HepG2 (cell line): Measurements from ENCODE around the gene MPIG6B. TPM values are rescaled to one million over a fixed set of nuclear protein-coding genes. Genes with fewer than 3 reads are reported as not detected.

Experiments used
- AFF4 ChIP-seq: sonication (generic); formaldehyde crosslinking; IDR thresholded peaks from 2 replicates; pipeline ENCODE4 v1.4.0; 2020; ENCODE audit warnings: missing genetic modification reagents
- ARID5B ChIP-seq: IDR thresholded peaks from 2 replicates; pipeline ENCODE4 v1.4.0; 2020; ENCODE audit warnings: mild to moderate bottlenecking, missing genetic modification reagents
- ERF ChIP-seq: IDR thresholded peaks from 2 replicates; pipeline ENCODE4 v1.6.1; 2018; ENCODE audit warnings: missing biosample characterization, missing genetic modification reagents
- MAZ ChIP-seq, 2 experiments: sonication (generic) in 1 of 2; formaldehyde crosslinking in 1 of 2; IDR thresholded peaks; 2 replicates each; pipeline versions ENCODE4 v1.5.0 to v1.6.1; 2012 to 2020; ENCODE audit warnings: low read depth in 2 of 2, mild to moderate bottlenecking in 2 of 2, borderline replicate concordance in 1 of 2, improper control_type of control experiment in 1 of 2, low read length in 1 of 2, missing genetic modification reagents in 1 of 2, moderate library complexity in 1 of 2
- PRPF4 ChIP-seq: fragments of 200-400 bp; formaldehyde crosslinking; IDR thresholded peaks from 2 replicates; pipeline ENCODE4 v1.6.1; 2016; ENCODE audit warnings: low read length, low read depth; ENCODE audit not compliant: poor library complexity, severe bottlenecking
- RARG ChIP-seq: sonication (generic); formaldehyde crosslinking; IDR thresholded peaks from 2 replicates; pipeline ENCODE4 v1.4.0; 2020; ENCODE audit warnings: low read depth, mild to moderate bottlenecking, missing genetic modification reagents
- RBM39 ChIP-seq: fragments of 200-400 bp; formaldehyde crosslinking; IDR thresholded peaks from one replicate; pipeline ENCODE4 v1.6.1; 2018; ENCODE audit warnings: antibody characterized with exemption, mild to moderate bottlenecking, low read depth, low read length; ENCODE audit not compliant: poor library complexity, severe bottlenecking
- SP5 ChIP-seq: IDR thresholded peaks from 2 replicates; pipeline ENCODE4 v1.6.1; 2016; ENCODE audit warnings: low read depth, borderline replicate concordance
- ZBTB8A ChIP-seq: sonication (generic); formaldehyde crosslinking; IDR thresholded peaks from 2 replicates; pipeline ENCODE4 v1.4.0; 2020; ENCODE audit warnings: mild to moderate bottlenecking, low read depth, missing genetic modification reagents, borderline replicate concordance
- ZC3H4 ChIP-seq: sonication (generic); formaldehyde crosslinking; IDR thresholded peaks from 2 replicates; pipeline ENCODE4 v1.4.0; 2020; ENCODE audit warnings: missing genetic modification reagents, borderline replicate concordance
- ZFX ChIP-seq: sonication (generic); formaldehyde crosslinking; IDR thresholded peaks from 2 replicates; pipeline ENCODE4 v1.4.0; 2020; ENCODE audit warnings: mild to moderate bottlenecking, low read depth, missing genetic modification reagents, moderate library complexity
- ZGPAT ChIP-seq: IDR thresholded peaks from 2 replicates; pipeline ENCODE4 v1.6.1; 2016; ENCODE audit warnings: mild to moderate bottlenecking
- ZNF296 ChIP-seq: sonication (generic); formaldehyde crosslinking; conservative IDR thresholded peaks from 2 replicates; pipeline ENCODE4 v1.5.0; 2020; ENCODE audit warnings: mild to moderate bottlenecking, missing genetic modification reagents
- ZNF468 ChIP-seq: sonication (generic); formaldehyde crosslinking; IDR thresholded peaks from 2 replicates; pipeline ENCODE4 v1.8.0; 2022; ENCODE audit warnings: mild to moderate bottlenecking, moderate library complexity, missing genetic modification reagents
- ZNF629 ChIP-seq: sonication (generic); formaldehyde crosslinking; conservative IDR thresholded peaks from 2 replicates; pipeline ENCODE4 v1.5.0; 2020; ENCODE audit warnings: missing genetic modification reagents
- ZNF670 ChIP-seq: sonication (generic); formaldehyde crosslinking; IDR thresholded peaks from 2 replicates; pipeline ENCODE4 v1.8.0; 2022; ENCODE audit warnings: mild to moderate bottlenecking, missing genetic modification reagents, borderline replicate concordance
- ZNF878 ChIP-seq: sonication (generic); formaldehyde crosslinking; IDR thresholded peaks from 2 replicates; pipeline ENCODE4 v1.8.1; 2023; ENCODE audit warnings: mild to moderate bottlenecking, missing genetic modification reagents, moderate library complexity
- polyA plus RNA-seq, 8 experiments: library from polyadenylated mRNA; depleted of rRNA in 3 of 8; stranded (reverse) in 7 of 8; unstranded in 1 of 8; fragments of >200 nt; fragmentation: Illumina TruSeq in 4 of 8; extraction: Trizol in 4 of 8; gene quantifications; 2 replicates each; pipeline versions ENCODE4 v1.2.1 to v1.2.3, GENCODE V29; 2011 to 2016; ENCODE audit warnings: low read depth in 4 of 8, missing spikeins in 1 of 8, mixed read lengths in 1 of 8; ENCODE audit not compliant: insufficient read depth in 1 of 8
- total RNA-seq, 5 experiments: library from RNA; depleted of rRNA; stranded (reverse); fragments of >200 nt; fragmentation: Illumina TruSeq; extraction: Trizol; gene quantifications; 2 replicates each; pipeline ENCODE4 v1.2.3, GENCODE V29; 2016; ENCODE audit warnings: low read depth in 1 of 5
- TF ChIP-seq, protein P1 (sequence below): fragments of 450-650 bp; IDR thresholded peaks from 2 replicates; pipeline ENCODE4 v1.6.1; 2017

MPIG6B gene
- total and polyA plus RNA-seq, 2 of the 13 experiments (the other 11 are each of a cell fraction or from before 2014, with no cell fraction given): not detected

- TF ChIP-seq ZNF878 (CRISPR knock-in tag) (peak; percentile 51; the same call in 1 of the 2 replicates), ZGPAT (CRISPR knock-in tag) (0 out of 2 replicates have a peak, but pooled peaks have one; percentile 40), RBM39 (peak; percentile 76), ERF (CRISPR knock-in tag) (peak; percentile 22; the same call in 1 of the 2 replicates), ZBTB8A (CRISPR knock-in tag) (no peak), ZNF296 (CRISPR knock-in tag) (no peak), ZFX (CRISPR knock-in tag) (peak; percentile 81), ZC3H4 (CRISPR knock-in tag) (no peak), MAZ (IDR thresholded peaks at IDR 0.05; ENCODE audit: borderline replicate concordance, low read depth, low read length) (no peak), MAZ (CRISPR knock-in tag; IDR thresholded peaks at IDR 0.05; ENCODE audit: low read depth) (0 out of 2 replicates have a peak, but pooled peaks have one; percentile 0), ZNF629 (CRISPR knock-in tag) (no peak), PRPF4 (no peak), AFF4 (CRISPR knock-in tag) (0 out of 2 replicates have a peak, but pooled peaks have one; percentile 18), ARID5B (CRISPR knock-in tag) (no peak), ZNF670 (CRISPR knock-in tag) (peak; percentile 58; the same call in 1 of the 2 replicates), SP5 (peak; percentile 26; the same call in 1 of the 2 replicates), RARG (CRISPR knock-in tag) (no peak), ZNF468 (CRISPR knock-in tag) (no peak)
- TF ChIP-seq, protein P1, sequence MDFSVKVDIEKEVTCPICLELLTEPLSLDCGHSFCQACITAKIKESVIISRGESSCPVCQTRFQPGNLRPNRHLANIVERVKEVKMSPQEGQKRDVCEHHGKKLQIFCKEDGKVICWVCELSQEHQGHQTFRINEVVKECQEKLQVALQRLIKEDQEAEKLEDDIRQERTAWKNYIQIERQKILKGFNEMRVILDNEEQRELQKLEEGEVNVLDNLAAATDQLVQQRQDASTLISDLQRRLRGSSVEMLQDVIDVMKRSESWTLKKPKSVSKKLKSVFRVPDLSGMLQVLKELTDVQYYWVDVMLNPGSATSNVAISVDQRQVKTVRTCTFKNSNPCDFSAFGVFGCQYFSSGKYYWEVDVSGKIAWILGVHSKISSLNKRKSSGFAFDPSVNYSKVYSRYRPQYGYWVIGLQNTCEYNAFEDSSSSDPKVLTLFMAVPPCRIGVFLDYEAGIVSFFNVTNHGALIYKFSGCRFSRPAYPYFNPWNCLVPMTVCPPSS: no peak
Observed at GRCh38 chr6:31734821-31735406, 11.7 kb downstream of the MPIG6B start (continued).
